GM21381 (cell line): Measurements from ENCODE around the gene BUD31.
A peak's percentile ranks its signal among the peaks of the same experiment; 100 is the strongest.
"Not testable (repeated sequence)": the region's sequence is repeated elsewhere in the genome, so short reads cannot be mapped to it uniquely, and the experiment has no call there.

Source experiments
- ATAC-seq: cut with Tn5 transposase; IDR thresholded peaks from one replicate; pipeline ENCODE4 v1.9.1; 2021; ENCODE audit warnings: mild to moderate bottlenecking, moderate library complexity; ENCODE audit not compliant: unreplicated experiment

Gene BUD31

GRCh38 chr7:99380032-99380822 is 28.5 kb upstream of the BUD31 start:
- peak; percentile 32 for ATAC-seq

- ATAC-seq = peak; percentile 67
Measured at GRCh38 chr7:99380823-99381663, 27.7 kb upstream of the BUD31 start.

GRCh38 chr7:99381664-99382075 is 27.1 kb upstream of the BUD31 start:
- ATAC-seq = no peak

GRCh38 chr7:99383203-99383602 is 25.6 kb upstream of the BUD31 start:
- no peak for ATAC-seq

GRCh38 chr7:99383791-99384370 is 24.9 kb upstream of the BUD31 start:
- ATAC-seq = no peak

GRCh38 chr7:99384523-99384922 is 24.2 kb upstream of the BUD31 start:
- no peak for ATAC-seq

- ATAC-seq = no peak
Measured at GRCh38 chr7:99385564-99385963, 23.2 kb upstream of the BUD31 start.

- no peak for ATAC-seq
Measured at GRCh38 chr7:99386584-99387238, 22.1 kb upstream of the BUD31 start.

- not testable (repeated sequence) for ATAC-seq
Measured at GRCh38 chr7:99387239-99387635, 21.5 kb upstream of the BUD31 start.

GRCh38 chr7:99387912-99388311 is 20.9 kb upstream of the BUD31 start:
- no peak for ATAC-seq

GRCh38 chr7:99389772-99390171 is 19.0 kb upstream of the BUD31 start:
- no peak for ATAC-seq

GRCh38 chr7:99390941-99391602 is 17.7 kb upstream of the BUD31 start:
- no peak for ATAC-seq

- no peak for ATAC-seq
Measured at GRCh38 chr7:99392046-99392445, 16.7 kb upstream of the BUD31 start.

GRCh38 chr7:99392659-99393354 is 16.0 kb upstream of the BUD31 start:
- ATAC-seq = peak; percentile 66

GRCh38 chr7:99393355-99394187 is 15.2 kb upstream of the BUD31 start:
- no peak for ATAC-seq

- ATAC-seq = no peak
Measured at GRCh38 chr7:99394188-99394502, 14.6 kb upstream of the BUD31 start.

GRCh38 chr7:99395616-99396327 is 13.0 kb upstream of the BUD31 start:
- no peak for ATAC-seq

- ATAC-seq = no peak
Measured at GRCh38 chr7:99396418-99397296, 12.1 kb upstream of the BUD31 start.
